NCI-H2107 (cell line): ENCODE measurements around the gene NMU.
"Not testable (repeated sequence)": the region's sequence is repeated elsewhere in the genome, so short reads cannot be mapped to it uniquely, and the experiment has no call there.

ENCODE experiments used
- DNase-seq: peaks from one replicate; lab custom pipeline; 2025; lab: John Stamatoyannopoulos, UW

The NMU gene

GRCh38 chr4:55624063-55624462, 12.0 kb downstream of the NMU start:
- DNase-seq, result not testable (repeated sequence)

GRCh38 chr4:55618546-55619143, 17.5 kb downstream of the NMU start:
- DNase-seq, result no peak

- no peak for DNase-seq
Observed at GRCh38 chr4:55617587-55618197, 18.4 kb downstream of the NMU start.

- DNase-seq, result no peak
Observed at GRCh38 chr4:55615008-55615407, 21.1 kb downstream of the NMU start.

GRCh38 chr4:55613621-55614020, 22.5 kb downstream of the NMU start:
- DNase-seq, result no peak

- no peak for DNase-seq
Observed at GRCh38 chr4:55612341-55612740, 23.8 kb downstream of the NMU start.

GRCh38 chr4:55611358-55612059, 24.6 kb downstream of the NMU start:
- no peak for DNase-seq

- no peak for DNase-seq
Observed at GRCh38 chr4:55610381-55610780, 25.7 kb downstream of the NMU start.

GRCh38 chr4:55609393-55609866, 26.7 kb downstream of the NMU start:
- no peak for DNase-seq

- no peak for DNase-seq
Observed at GRCh38 chr4:55608591-55608990, 27.5 kb downstream of the NMU start.

GRCh38 chr4:55604996-55605395, 31.1 kb downstream of the NMU start:
- no peak for DNase-seq

- no peak for DNase-seq
Observed at GRCh38 chr4:55600640-55601039, 35.5 kb downstream of the NMU start.

- DNase-seq, result no peak
Observed at GRCh38 chr4:55598641-55599040, 37.5 kb downstream of the NMU start.

GRCh38 chr4:55592014-55592413, 44.1 kb downstream of the NMU start, which contains the start of gene PDCL2:
TSS of gene PDCL2 (minus strand) at chr4:55592245. CDS start at chr4:55592109, 136 bp downstream.
- DNase-seq, result no peak

- no peak for DNase-seq
Observed at GRCh38 chr4:55588160-55588559, 47.9 kb downstream of the NMU start.

GRCh38 chr4:55582773-55583172, 53.3 kb downstream of the NMU start:
- not testable (repeated sequence) for DNase-seq

GRCh38 chr4:55578341-55579010, 57.6 kb downstream of the NMU start:
- no peak for DNase-seq

GRCh38 chr4:55575513-55575912, 60.6 kb downstream of the NMU start:
- DNase-seq, result no peak

- DNase-seq, result no peak
Observed at GRCh38 chr4:55574252-55574651, 61.8 kb downstream of the NMU start.

- no peak for DNase-seq
Observed at GRCh38 chr4:55571806-55572205, 64.3 kb downstream of the NMU start.

- no peak for DNase-seq
Observed at GRCh38 chr4:55568905-55569504, 67.1 kb downstream of the NMU start.

GRCh38 chr4:55561889-55562288, 74.2 kb downstream of the NMU start:
- DNase-seq, result no peak
